Fibroblast of pulmonary artery (primary cell): ENCODE data around the gene PHACTR2.

Source experiments
- DNase-seq: peaks from one replicate; pipeline ENCODE4 v3.0.0-alpha.2; 2010; ENCODE audit warnings: low read depth
- H3K4me3 ChIP-seq: replicated peaks from 2 replicates; pipeline ENCODE4 v1.5.1; 2011; ENCODE audit warnings: low read depth, mild to moderate bottlenecking, control low read depth, low read length, moderate library complexity
- TF ChIP-seq, protein P1 (sequence below): IDR thresholded peaks from 2 replicates; pipeline ENCODE4 v1.5.1; 2011; ENCODE audit warnings: mild to moderate bottlenecking, control low read depth, low read length, inconsistent platforms; ENCODE audit errors: missing control alignments

PHACTR2 gene

DNA sequence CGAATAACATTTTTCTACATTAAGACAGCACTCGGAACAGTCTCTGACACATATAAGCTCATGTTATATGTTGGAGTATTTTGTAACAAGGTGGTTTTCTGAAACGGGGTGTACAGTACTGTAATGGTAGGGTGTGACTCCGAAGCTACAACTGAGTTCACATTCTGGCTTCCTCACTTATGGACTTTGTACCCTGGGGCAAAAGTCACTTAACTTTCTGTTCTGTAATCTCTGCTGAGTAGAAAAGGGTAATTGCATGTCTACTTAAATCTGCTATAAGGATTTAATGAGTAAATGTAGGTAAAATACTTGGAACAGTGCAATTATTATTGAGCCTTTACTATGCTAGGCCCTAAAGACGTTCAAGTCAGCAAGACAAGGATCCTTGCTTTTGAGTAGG is 160.6 kb downstream of the PHACTR2 start:
- TF ChIP-seq, protein P1, sequence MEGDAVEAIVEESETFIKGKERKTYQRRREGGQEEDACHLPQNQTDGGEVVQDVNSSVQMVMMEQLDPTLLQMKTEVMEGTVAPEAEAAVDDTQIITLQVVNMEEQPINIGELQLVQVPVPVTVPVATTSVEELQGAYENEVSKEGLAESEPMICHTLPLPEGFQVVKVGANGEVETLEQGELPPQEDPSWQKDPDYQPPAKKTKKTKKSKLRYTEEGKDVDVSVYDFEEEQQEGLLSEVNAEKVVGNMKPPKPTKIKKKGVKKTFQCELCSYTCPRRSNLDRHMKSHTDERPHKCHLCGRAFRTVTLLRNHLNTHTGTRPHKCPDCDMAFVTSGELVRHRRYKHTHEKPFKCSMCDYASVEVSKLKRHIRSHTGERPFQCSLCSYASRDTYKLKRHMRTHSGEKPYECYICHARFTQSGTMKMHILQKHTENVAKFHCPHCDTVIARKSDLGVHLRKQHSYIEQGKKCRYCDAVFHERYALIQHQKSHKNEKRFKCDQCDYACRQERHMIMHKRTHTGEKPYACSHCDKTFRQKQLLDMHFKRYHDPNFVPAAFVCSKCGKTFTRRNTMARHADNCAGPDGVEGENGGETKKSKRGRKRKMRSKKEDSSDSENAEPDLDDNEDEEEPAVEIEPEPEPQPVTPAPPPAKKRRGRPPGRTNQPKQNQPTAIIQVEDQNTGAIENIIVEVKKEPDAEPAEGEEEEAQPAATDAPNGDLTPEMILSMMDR, result no peak
- H3K4me3 ChIP-seq, result no peak overlapping the region
- DNase-seq, result no peak

DNA sequence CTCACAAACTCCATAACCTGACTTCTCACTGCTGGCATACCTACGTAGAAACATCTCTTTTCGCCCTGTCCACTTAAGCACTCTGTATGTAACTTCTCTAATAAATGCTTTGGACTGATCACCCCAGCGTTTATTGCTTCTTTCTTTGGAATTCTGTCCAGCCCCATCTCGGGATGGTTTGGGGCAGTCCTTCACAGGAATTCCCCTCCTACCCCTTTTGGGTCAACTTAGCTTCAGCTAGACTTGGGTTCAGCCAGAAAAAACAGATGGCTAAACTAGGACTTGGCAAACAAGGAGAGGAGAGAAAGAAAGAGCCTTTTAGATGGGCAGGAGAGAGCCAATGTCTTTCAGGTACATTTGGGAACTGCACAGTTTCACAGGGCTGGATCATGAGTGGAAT is 161.4 kb downstream of the PHACTR2 start:
- peak; percentile 5 for DNase-seq
- TF ChIP-seq, protein P1, result no peak
- H3K4me3 ChIP-seq, result no peak overlapping the region

DNA sequence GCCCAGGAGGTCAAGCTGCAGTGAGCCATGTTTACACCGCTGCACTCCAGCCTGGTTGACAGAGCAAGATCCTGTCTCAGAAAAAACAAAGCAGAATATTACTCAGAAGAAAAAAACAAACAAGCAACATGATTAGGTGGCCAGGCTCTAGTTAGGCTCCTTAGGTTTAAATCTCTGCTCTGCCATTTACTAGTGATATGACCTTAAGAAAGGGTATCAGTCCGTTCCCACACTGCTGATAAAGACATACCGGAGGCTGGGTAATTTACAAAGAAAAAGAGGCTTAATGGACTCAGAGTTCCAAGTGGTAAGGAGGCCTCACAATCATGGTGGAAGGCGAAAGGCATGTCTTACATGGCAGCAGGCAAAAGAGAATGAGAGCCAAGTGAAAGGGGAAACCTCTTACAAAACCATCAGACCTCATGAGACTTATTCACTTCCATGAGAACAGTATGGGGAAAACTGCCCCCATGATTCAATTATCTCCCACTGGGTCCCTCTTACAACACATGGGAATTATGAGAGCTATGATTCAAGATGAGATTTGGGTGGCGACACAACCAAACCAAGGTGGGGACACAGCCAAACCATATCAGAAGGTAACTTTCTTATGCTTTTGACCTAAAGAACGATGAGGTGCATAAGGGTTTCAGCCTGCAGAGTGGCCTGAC is 163.0 kb downstream of the PHACTR2 start:
- H3K4me3 ChIP-seq, result no peak overlapping the region
- DNase-seq, result no peak
- TF ChIP-seq, protein P1, result no peak

DNA sequence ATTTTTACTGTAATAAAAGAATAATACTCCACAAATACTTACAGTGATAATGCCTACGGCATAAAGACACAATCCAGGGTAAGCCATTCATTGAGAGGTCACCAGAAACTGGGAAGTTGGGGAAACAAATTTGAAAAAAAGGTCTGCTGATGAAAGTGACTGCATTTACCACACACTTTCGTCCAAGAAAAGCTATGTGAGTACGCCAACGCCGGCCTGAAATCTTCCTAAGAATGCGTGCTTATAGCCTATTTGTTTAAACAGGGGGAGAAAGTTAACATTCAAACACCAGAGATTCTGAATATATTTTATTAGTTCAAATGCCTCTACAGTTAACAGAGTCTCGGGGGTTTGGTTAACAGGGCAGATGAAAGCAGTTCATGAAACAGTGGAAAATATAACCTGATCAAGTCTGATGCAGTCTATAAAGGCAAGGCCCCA is 164.7 kb downstream of the PHACTR2 start:
- no peak for DNase-seq
- TF ChIP-seq, protein P1, result no peak

DNA sequence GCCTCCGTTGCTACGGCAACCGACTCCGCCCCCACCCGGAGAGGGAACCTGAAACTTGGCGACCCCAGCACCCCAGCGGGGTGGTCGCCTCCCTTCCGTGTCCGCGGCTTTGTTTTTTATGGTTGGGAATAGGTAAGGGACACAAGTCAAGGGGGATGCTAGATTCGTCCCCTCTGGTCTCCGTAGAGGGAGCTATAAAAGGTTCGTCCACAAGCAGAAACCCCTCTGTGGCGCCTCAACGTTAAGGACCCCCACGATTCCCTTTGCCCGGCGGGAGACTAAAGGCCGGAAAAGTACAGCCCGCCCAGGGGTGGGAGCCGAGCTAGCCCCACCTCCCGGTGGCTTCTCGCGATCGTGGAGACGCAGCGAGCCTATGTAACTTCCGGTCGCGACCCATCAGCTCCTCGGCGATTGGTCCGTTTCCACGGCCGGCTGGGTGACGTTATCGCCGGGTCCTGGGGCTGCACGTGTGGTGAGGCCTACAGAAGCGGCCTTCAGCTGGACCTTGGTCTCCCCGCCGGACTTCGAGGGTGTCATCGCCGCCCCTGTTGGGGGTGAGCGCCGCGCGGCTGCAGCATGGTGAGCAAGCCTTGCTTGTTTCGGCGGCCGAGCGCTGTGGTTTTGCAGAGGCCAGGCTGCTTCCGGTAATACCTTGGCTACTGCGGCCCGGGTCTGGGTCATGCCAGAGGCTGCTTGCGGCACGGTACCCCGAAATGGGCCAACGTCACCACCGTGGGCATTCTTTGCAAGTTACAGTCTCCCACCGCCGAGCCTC is 165.3 kb downstream of the PHACTR2 start, which contains the start of gene LTV1:
LTV1 (plus strand) TSS at position 437 of the 775 bp plus-strand sequence; CDS start at position 577, 140 bp downstream.
- DNase-seq, result peak; percentile 97
- peak within 1 kb of the TSS; percentile 87 for H3K4me3 ChIP-seq
- TF ChIP-seq, protein P1, result no peak

More for the DNA sequence above, 164.7 kb downstream of the PHACTR2 start:
- H3K4me3 ChIP-seq, result peak overlapping the region; percentile 87

DNA sequence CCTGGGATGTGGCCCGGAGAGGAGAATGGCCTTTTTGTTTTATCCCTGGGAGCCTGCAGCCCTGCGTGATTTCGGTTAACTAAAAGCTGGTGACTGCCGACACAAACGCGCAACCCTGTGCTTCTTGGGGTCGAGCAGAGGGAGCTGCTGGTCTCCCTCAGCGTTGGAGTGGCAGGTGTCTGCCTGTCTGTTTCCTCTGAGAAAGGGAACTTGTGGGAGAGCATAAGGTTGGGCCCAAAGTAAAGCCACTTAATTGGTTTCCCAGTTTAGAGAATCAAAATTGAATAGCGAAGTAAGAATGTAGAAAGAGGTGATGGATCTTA is 165.9 kb downstream of the PHACTR2 start:
- TF ChIP-seq, protein P1, result no peak
- H3K4me3 ChIP-seq, result peak overlapping the region; percentile 87
- no peak for DNase-seq

DNA sequence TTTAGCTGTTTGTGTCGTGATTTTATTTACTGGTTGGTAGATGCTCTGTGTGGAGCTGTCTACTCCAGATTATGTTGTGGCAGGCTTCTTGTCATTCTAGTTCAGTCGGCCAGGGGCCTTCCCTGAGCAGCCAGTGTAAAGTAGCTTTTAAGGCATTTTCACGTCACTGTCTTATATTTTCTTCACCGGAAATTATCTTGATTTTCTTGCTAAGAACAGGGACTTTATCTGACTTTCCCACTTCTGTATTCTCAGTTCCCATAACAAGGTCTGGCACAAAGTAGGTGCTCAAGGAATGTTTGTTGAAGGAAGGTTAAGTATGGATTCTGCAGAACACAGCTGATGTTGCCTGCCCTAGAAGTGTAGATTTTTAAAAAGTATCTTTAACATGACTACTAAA is 166.2 kb downstream of the PHACTR2 start:
- H3K4me3 ChIP-seq, result peak overlapping the region; percentile 87
- peak; percentile 17 for DNase-seq
- TF ChIP-seq, protein P1, result no peak
